AG09319 (cell line): ENCODE data around the gene PDZD8.

ENCODE experiments used
- DNase-seq: peaks from one replicate; pipeline ENCODE4 v3.0.0-alpha.2; 2010; ENCODE audit warnings: low read depth; ENCODE audit errors: extremely low read depth
- TF ChIP-seq, protein P1 (sequence below): IDR thresholded peaks from 2 replicates; pipeline ENCODE4 v1.5.1; 2011; ENCODE audit warnings: low read depth, mild to moderate bottlenecking, inconsistent platforms, low read length, moderate library complexity

The PDZD8 gene, protein sequence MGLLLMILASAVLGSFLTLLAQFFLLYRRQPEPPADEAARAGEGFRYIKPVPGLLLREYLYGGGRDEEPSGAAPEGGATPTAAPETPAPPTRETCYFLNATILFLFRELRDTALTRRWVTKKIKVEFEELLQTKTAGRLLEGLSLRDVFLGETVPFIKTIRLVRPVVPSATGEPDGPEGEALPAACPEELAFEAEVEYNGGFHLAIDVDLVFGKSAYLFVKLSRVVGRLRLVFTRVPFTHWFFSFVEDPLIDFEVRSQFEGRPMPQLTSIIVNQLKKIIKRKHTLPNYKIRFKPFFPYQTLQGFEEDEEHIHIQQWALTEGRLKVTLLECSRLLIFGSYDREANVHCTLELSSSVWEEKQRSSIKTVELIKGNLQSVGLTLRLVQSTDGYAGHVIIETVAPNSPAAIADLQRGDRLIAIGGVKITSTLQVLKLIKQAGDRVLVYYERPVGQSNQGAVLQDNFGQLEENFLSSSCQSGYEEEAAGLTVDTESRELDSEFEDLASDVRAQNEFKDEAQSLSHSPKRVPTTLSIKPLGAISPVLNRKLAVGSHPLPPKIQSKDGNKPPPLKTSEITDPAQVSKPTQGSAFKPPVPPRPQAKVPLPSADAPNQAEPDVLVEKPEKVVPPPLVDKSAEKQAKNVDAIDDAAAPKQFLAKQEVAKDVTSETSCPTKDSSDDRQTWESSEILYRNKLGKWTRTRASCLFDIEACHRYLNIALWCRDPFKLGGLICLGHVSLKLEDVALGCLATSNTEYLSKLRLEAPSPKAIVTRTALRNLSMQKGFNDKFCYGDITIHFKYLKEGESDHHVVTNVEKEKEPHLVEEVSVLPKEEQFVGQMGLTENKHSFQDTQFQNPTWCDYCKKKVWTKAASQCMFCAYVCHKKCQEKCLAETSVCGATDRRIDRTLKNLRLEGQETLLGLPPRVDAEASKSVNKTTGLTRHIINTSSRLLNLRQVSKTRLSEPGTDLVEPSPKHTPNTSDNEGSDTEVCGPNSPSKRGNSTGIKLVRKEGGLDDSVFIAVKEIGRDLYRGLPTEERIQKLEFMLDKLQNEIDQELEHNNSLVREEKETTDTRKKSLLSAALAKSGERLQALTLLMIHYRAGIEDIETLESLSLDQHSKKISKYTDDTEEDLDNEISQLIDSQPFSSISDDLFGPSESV

DNA sequence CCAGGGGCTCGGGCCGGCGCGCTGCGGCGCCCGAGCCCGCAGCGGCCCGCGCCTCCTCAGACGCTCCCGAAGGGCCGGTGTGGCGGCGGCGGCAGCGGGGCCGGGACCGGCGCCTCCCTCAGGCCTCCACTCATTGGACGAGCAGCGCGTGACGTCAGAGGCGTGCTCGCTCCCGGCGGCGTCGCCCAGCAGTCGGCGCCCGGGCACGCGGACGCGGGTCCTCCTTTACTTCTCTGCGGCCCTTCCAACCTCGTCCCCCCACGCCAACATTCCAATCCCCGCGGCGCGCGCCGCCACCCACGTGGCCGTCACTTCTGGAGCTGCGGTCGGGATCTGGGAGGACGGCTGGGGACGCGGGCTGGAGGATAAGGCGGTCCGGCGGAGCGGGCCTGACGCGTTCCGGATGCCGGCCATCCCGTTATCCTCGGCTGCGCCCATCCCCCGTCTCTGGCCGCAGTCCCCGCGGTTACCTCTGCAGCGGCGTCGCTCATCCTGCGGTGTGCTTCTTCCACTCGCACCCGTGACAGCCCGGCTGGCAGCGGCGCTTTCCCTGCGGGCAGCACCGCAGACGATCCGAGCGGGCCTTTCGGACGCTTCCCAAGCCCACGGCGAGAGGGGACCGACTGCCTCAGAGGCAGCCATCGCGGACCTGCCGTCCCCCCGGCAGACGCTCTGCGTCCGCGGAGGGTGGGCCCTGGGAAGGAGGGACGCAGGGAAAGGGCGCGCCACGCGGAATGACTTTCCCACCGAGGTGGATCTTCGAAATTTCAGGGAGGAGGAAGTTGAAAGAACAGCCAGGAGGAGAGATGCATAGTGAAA is at the start of gene PDZD8:
PDZD8 (minus strand) TSS at position 81 of the 819 bp plus-strand sequence. CDS start 213 bp downstream, outside the sequence.
- TF ChIP-seq, protein P1, sequence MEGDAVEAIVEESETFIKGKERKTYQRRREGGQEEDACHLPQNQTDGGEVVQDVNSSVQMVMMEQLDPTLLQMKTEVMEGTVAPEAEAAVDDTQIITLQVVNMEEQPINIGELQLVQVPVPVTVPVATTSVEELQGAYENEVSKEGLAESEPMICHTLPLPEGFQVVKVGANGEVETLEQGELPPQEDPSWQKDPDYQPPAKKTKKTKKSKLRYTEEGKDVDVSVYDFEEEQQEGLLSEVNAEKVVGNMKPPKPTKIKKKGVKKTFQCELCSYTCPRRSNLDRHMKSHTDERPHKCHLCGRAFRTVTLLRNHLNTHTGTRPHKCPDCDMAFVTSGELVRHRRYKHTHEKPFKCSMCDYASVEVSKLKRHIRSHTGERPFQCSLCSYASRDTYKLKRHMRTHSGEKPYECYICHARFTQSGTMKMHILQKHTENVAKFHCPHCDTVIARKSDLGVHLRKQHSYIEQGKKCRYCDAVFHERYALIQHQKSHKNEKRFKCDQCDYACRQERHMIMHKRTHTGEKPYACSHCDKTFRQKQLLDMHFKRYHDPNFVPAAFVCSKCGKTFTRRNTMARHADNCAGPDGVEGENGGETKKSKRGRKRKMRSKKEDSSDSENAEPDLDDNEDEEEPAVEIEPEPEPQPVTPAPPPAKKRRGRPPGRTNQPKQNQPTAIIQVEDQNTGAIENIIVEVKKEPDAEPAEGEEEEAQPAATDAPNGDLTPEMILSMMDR: no peak
- DNase-seq: peak; percentile 72

DNA sequence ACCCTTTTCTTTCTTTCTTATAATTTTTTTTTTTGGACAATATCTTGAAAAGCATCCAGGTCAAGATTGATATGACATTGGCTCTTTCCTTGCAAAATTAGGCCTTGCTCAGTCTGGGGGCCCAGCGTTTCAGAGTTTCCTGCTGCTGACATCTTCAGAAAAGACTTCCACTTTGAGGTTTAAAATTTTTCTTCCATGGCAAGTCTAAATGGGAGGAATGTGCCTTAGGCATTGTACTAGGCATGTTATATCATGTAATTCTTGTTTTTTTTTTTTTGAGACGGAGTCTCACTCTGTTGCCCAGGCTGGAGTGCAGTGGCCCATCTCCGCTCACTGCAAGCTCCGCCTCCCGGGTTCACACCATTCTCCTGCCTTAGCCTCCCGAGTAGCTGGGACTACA is 48.9 kb upstream of the PDZD8 start:
- TF ChIP-seq, protein P1: no peak
- no peak for DNase-seq

DNA sequence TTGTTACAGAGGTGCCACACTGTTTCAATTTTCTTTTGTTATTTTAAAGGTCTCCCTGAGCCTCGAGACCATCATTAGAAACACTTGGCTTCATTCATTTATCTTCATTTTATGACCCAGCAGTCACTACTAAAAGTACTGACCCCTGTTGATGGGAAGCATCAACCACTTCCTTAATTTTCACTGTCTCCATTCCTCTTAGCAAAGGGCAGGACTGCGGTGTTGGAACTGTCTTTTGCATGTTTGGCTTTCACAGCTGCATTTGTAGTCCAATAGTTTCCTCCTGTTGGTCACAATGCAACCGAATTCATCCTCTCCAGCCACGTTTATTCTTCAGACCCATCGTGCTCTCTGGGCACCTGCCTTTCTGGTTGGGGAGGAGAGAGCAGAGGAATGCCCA is 46.7 kb upstream of the PDZD8 start:
- TF ChIP-seq, protein P1: no peak

DNA sequence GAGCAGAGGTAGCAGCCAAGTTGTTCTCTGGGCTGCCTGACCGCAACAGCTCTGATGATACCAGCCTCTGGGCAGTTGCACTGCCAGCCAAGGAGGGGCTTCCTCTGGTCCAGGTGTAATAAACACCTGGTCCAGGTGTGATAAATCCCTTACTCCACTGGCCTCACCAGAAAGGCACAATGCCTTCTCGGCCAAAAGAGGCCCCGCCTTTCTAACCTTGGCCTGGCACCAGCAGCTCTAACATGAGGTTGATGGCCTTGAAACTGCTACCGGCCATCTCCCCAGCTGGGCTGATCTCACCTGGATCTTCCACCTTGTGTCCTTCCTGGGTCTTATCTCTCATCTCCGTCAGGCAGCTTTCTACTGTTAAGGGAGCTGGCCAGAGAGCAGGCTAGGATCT is 45.5 kb upstream of the PDZD8 start:
- TF ChIP-seq, protein P1: no peak
- no peak for DNase-seq

More for the DNA sequence above, 46.7 kb upstream of the PDZD8 start:
- DNase-seq: no peak

DNA sequence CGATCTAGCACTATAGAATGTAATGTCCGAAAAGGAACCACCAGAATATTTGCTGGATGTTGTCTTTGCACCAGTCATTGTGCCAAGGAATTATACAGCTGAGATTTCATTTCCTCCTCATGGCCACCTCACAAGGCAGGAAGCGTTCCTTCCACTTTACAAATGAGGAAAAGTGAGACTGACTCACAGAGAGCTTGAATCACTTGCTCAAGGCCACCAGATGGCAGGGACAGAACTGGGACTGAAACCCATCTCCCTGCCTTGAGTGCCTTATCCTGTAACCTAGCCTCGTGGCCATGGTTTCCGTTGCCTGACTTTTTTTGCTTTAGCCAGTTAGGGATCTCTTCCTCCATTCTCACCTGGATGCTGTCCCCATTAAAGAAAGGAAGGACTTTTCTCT is 44.7 kb upstream of the PDZD8 start:
- TF ChIP-seq, protein P1: no peak
- DNase-seq: no peak

DNA sequence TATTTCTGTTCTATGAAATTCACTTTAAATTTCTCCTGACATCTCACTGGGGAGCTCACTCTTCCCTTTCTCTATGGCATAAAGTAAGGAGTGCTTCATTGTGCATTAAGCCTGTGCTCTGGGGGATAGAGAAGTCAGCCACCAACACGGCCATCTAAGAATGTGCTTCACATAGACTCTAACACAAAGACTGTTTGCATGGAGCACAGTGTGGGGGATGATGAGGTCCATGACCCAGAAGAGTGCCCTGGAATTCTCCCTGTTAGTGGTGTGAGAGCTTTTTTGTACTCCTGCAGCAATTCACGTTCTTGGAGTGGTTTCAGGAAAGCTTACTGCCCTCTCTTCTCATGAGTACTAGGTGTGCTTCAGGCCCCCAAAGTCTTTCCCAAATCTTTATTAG is 43.9 kb upstream of the PDZD8 start:
- TF ChIP-seq, protein P1: no peak
- no peak for DNase-seq
